Testis (tissue), 2 donors: ENCODE data around the gene FBXO38.

ENCODE experiments used
- POLR2A ChIP-seq: fragments of 450-650 bp; IDR thresholded peaks from one replicate; pipeline ENCODE4 v1.6.1; 2017; ENCODE audit warnings: antibody characterized with exemption, mild to moderate bottlenecking, moderate library complexity
- TF ChIP-seq, protein P1 (sequence below), 3 experiments: fragments of 450-650 bp in 2 of 3; fragments of 200-600 bp in 1 of 3; sonication (generic) in 1 of 3; IDR thresholded peaks; one replicate each; pipeline ENCODE4 v1.5.1; 2016 to 2019; ENCODE audit warnings: antibody characterized with exemption in 3 of 3, mild to moderate bottlenecking in 2 of 3, moderate library complexity in 1 of 3

DNA sequence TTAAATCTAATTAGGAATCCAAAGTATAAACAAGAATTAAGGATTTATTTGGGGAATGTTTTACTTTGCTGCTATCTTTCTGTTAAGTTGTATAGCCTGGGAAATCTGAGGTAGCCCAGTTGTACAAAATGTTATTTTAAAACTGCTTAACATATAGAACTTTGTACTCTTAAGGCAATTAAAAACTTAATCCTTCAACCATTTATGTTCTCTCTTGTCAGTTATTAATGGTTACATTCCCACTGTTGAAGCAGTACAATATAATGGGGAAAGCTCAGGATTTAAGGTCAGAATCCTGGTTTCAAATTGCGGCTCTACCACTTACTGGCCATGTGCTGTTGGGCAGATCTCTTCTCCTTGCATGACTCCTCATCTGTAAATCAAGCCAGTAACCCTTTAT is 32.7 kb downstream of the FBXO38 start:
- TF ChIP-seq, protein P1, sequence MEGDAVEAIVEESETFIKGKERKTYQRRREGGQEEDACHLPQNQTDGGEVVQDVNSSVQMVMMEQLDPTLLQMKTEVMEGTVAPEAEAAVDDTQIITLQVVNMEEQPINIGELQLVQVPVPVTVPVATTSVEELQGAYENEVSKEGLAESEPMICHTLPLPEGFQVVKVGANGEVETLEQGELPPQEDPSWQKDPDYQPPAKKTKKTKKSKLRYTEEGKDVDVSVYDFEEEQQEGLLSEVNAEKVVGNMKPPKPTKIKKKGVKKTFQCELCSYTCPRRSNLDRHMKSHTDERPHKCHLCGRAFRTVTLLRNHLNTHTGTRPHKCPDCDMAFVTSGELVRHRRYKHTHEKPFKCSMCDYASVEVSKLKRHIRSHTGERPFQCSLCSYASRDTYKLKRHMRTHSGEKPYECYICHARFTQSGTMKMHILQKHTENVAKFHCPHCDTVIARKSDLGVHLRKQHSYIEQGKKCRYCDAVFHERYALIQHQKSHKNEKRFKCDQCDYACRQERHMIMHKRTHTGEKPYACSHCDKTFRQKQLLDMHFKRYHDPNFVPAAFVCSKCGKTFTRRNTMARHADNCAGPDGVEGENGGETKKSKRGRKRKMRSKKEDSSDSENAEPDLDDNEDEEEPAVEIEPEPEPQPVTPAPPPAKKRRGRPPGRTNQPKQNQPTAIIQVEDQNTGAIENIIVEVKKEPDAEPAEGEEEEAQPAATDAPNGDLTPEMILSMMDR (IDR thresholded peaks at IDR 0.05), result no peak
- no peak for TF ChIP-seq POLR2A
